Lower leg skin (tissue), 3 donors: Measurements from ENCODE around the gene TUBGCP3.

Experiments
- POLR2A ChIP-seq, 2 donors: fragments of 450-650 bp; IDR thresholded peaks; one replicate each; pipeline ENCODE4 v1.6.1; 2016 to 2017; ENCODE audit warnings: antibody characterized with exemption in 2 of 2, mild to moderate bottlenecking in 1 of 2, moderate library complexity in 1 of 2
- TF ChIP-seq, protein P1 (sequence below), 3 donors: fragments of 450-650 bp; IDR thresholded peaks; one replicate each; pipeline ENCODE4 v1.5.1; 2016; ENCODE audit warnings: antibody characterized with exemption in 3 of 3, mild to moderate bottlenecking in 3 of 3, moderate library complexity in 2 of 3

DNA sequence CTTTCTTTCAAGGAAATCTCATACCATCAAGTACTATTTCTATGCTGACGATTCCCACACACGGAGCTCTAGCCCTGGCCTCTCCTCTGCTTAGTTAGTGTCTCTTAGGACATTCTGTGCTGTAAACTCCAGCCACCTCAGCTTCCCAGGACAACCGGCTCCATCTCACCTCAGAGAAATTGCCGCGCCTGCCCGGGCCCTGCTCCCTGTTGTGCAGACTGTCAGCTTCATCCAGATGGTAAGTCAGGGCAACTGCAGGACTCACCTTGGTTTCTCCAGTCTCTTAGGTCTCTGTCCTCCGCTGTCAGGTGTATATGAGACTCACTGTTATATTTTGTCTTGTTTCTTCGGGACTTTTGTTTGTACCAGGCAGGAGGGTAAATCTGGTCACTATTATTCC, 113.1 kb downstream of the TUBGCP3 start:
- TF ChIP-seq, protein P1, sequence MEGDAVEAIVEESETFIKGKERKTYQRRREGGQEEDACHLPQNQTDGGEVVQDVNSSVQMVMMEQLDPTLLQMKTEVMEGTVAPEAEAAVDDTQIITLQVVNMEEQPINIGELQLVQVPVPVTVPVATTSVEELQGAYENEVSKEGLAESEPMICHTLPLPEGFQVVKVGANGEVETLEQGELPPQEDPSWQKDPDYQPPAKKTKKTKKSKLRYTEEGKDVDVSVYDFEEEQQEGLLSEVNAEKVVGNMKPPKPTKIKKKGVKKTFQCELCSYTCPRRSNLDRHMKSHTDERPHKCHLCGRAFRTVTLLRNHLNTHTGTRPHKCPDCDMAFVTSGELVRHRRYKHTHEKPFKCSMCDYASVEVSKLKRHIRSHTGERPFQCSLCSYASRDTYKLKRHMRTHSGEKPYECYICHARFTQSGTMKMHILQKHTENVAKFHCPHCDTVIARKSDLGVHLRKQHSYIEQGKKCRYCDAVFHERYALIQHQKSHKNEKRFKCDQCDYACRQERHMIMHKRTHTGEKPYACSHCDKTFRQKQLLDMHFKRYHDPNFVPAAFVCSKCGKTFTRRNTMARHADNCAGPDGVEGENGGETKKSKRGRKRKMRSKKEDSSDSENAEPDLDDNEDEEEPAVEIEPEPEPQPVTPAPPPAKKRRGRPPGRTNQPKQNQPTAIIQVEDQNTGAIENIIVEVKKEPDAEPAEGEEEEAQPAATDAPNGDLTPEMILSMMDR (IDR thresholded peaks at IDR 0.05): no peak
- no peak for TF ChIP-seq POLR2A (IDR thresholded peaks at IDR 0.05)
